H1 (cell line): ENCODE data around the gene PNLIPRP1. TPM values are rescaled to one million over a fixed set of nuclear protein-coding genes. Genes with fewer than 3 reads are reported as not detected.
A peak's percentile ranks its signal among the peaks of the same experiment; 100 is the strongest.

Experiments
- CTCF ChIA-PET: fragments of 300-600 bp; sonication (Branson Sonifier 250); formaldehyde crosslinking; loops from one replicate; lab custom pipeline; 2021; ENCODE audit not compliant: partially characterized antibody; lab: Charles Lee
- POLR2A ChIA-PET: fragments of 300-600 bp; sonication (Branson Sonifier 250); formaldehyde crosslinking; loops from one replicate; lab custom pipeline; 2021; ENCODE audit warnings: inconsistent platforms; ENCODE audit not compliant: partially characterized antibody; lab: Charles Lee
- DNase-seq, 2 experiments: peaks; one replicate each; pipeline versions ENCODE4 v3.0.0 to v3.0.0-alpha.2; 2010 to 2022; ENCODE audit warnings: low spot score in 2 of 2, low read depth in 1 of 2, mixed read lengths in 1 of 2
- FAIRE-seq: peaks from 2 replicates; lab custom pipeline; 2011; peaks lifted over from hg19 to GRCh38; lab: Jason Lieb, UNC
- H2AFZ ChIP-seq: 2 replicates; pipeline ENCODE4 v1.8.1; 2012; ENCODE audit warnings: low read length, inconsistent platforms
- H2AK5ac ChIP-seq: 2 replicates; pipeline ENCODE4 v1.6.1; 2013; ENCODE audit warnings: low read depth, low read length
- H2BK120ac ChIP-seq: replicated peaks from 2 replicates; pipeline ENCODE3; 2013; ENCODE audit warnings: low read depth, low read length, inconsistent platforms
- H2BK12ac ChIP-seq: 2 replicates; pipeline ENCODE4 v1.6.1; 2013; ENCODE audit warnings: low read depth, low read length
- H2BK15ac ChIP-seq: 2 replicates; pipeline ENCODE4 v1.6.1; 2013; ENCODE audit warnings: low read length
- H2BK20ac ChIP-seq: 2 replicates; pipeline ENCODE4 v1.6.1; 2013; ENCODE audit warnings: low read length
- H2BK5ac ChIP-seq: 2 replicates; pipeline ENCODE4 v1.6.1; 2013; ENCODE audit warnings: low read depth, low read length
- H3K14ac ChIP-seq: 2 replicates; pipeline ENCODE4 v1.6.1; 2013; ENCODE audit warnings: inconsistent platforms; ENCODE audit not compliant: insufficient read length
- H3K18ac ChIP-seq: 2 replicates; pipeline ENCODE4 v1.6.1; 2013; ENCODE audit warnings: low read length; ENCODE audit errors: extremely low read depth
- H3K23ac ChIP-seq: 2 replicates; pipeline ENCODE4 v1.6.1; 2013; ENCODE audit warnings: inconsistent platforms; ENCODE audit not compliant: insufficient read length
- H3K23me2 ChIP-seq: 2 replicates; pipeline ENCODE4 v1.6.1; 2013; ENCODE audit warnings: low read depth, low read length
- H3K27ac ChIP-seq: 2 replicates; pipeline ENCODE4 v1.6.1; 2011; ENCODE audit warnings: low read depth, low read length, inconsistent platforms
- H3K27me3 ChIP-seq, 4 experiments: replicated peaks in 1 of 4; 1 replicate in 1 of 4; 2 replicates in 3 of 4; pipeline versions ENCODE4 v1.6.1 to v1.8.1; 2011 to 2013; ENCODE audit warnings: low read length in 3 of 4, mild to moderate bottlenecking in 3 of 4, inconsistent platforms in 2 of 4, mixed read lengths in 2 of 4, moderate library complexity in 1 of 4; ENCODE audit not compliant: control insufficient read depth in 3 of 4, insufficient read depth in 3 of 4; ENCODE audit errors: extremely low read depth in 1 of 4
- H3K36me3 ChIP-seq, 4 experiments: 2 replicates each; pipeline versions ENCODE4 v1.6.1 to v1.8.1; 2011 to 2013; ENCODE audit warnings: mild to moderate bottlenecking in 4 of 4, low read length in 3 of 4, moderate library complexity in 2 of 4, control low read depth in 1 of 4, inconsistent platforms in 1 of 4; ENCODE audit not compliant: insufficient read depth in 4 of 4, control insufficient read depth in 2 of 4
- H3K4ac ChIP-seq: replicated peaks from 2 replicates; pipeline ENCODE3; 2013; ENCODE audit warnings: low read length, low read depth, mixed read lengths, inconsistent platforms; ENCODE audit not compliant: insufficient read length
- H3K4me1 ChIP-seq, 4 experiments: replicated peaks in 1 of 4; 1 replicate in 1 of 4; 2 replicates in 3 of 4; pipeline versions ENCODE4 v1.6.1 to v1.8.1; 2011 to 2013; ENCODE audit warnings: low read length in 3 of 4, inconsistent platforms in 2 of 4, mixed read lengths in 1 of 4; ENCODE audit not compliant: insufficient read depth in 4 of 4, control insufficient read depth in 3 of 4
- H3K4me2 ChIP-seq, 2 experiments: 2 replicates each; pipeline versions ENCODE4 v1.6.1 to v1.8.1; 2011 to 2013; ENCODE audit warnings: low read depth in 2 of 2, low read length in 2 of 2, control low read depth in 1 of 2, inconsistent platforms in 1 of 2, mild to moderate bottlenecking in 1 of 2; ENCODE audit not compliant: insufficient read depth in 1 of 2
- H3K4me3 ChIP-seq, 4 experiments: fragments of 200-600, 300-600 bp in 1 of 4; sonication (generic), shearing (Covaris generic), sonication (Bioruptor Twin) in 1 of 4; 2 replicates each; pipeline versions ENCODE4 v1.5.1 to v1.8.1; 2011 to 2016; ENCODE audit warnings: low read length in 4 of 4, low read depth in 3 of 4, control low read depth in 2 of 4, inconsistent platforms in 2 of 4, mild to moderate bottlenecking in 2 of 4, mixed read lengths in 1 of 4, moderate library complexity in 1 of 4; ENCODE audit not compliant: insufficient read depth in 2 of 4; ENCODE audit errors: extremely low read depth in 1 of 4
- H3K56ac ChIP-seq: replicated peaks from 2 replicates; pipeline ENCODE3; 2013; ENCODE audit warnings: low read depth, mild to moderate bottlenecking, mixed read lengths, low read length, inconsistent platforms; ENCODE audit not compliant: insufficient read length
- H3K79me1 ChIP-seq: 2 replicates; pipeline ENCODE4 v1.6.1; 2013; ENCODE audit warnings: low read depth, low read length, control low read depth
- H3K79me2 ChIP-seq, 2 experiments: 2 replicates each; pipeline versions ENCODE4 v1.6.1 to v1.8.1; 2012 to 2013; ENCODE audit warnings: low read length in 2 of 2, mild to moderate bottlenecking in 2 of 2, inconsistent platforms in 1 of 2; ENCODE audit not compliant: insufficient read depth in 2 of 2, control insufficient read depth in 1 of 2
- H3K9ac ChIP-seq, 4 experiments: replicated peaks in 1 of 4; 1 replicate in 1 of 4; 2 replicates in 3 of 4; pipeline versions ENCODE4 v1.6.1 to v1.8.1; 2011 to 2013; ENCODE audit warnings: low read depth in 3 of 4, low read length in 3 of 4, control low read depth in 2 of 4, mild to moderate bottlenecking in 2 of 4, moderate library complexity in 2 of 4, inconsistent platforms in 1 of 4; ENCODE audit errors: extremely low read depth in 1 of 4
- H3K9me3 ChIP-seq, 2 experiments: 2 replicates each; pipeline versions ENCODE4 v1.6.1 to v1.8.1; 2012 to 2013; ENCODE audit warnings: mild to moderate bottlenecking in 2 of 2, moderate library complexity in 2 of 2, control low read depth in 1 of 2, inconsistent platforms in 1 of 2, low read depth in 1 of 2, low read length in 1 of 2, mixed read lengths in 1 of 2; ENCODE audit not compliant: insufficient read depth in 2 of 2
- H4K20me1 ChIP-seq, 2 experiments: replicated peaks in 1 of 2; 2 replicates each; pipeline versions ENCODE3 to v1.8.1; 2011 to 2013; ENCODE audit warnings: inconsistent platforms in 2 of 2, low read length in 2 of 2, mild to moderate bottlenecking in 1 of 2; ENCODE audit not compliant: insufficient read depth in 2 of 2, control insufficient read depth in 1 of 2
- H4K5ac ChIP-seq: 2 replicates; pipeline ENCODE4 v1.6.1; 2013; ENCODE audit warnings: low read length, low read depth, mixed read lengths, inconsistent platforms; ENCODE audit not compliant: insufficient read length
- H4K8ac ChIP-seq: 2 replicates; pipeline ENCODE4 v1.8.0; 2013; ENCODE audit warnings: mild to moderate bottlenecking, moderate library complexity, low read length, inconsistent platforms; ENCODE audit not compliant: insufficient read depth; ENCODE audit errors: extremely low read depth
- H4K91ac ChIP-seq: replicated peaks from 2 replicates; pipeline ENCODE3; 2013; ENCODE audit warnings: low read length, mixed read lengths, inconsistent platforms; ENCODE audit not compliant: insufficient read length
- CHD2 ChIP-seq: IDR thresholded peaks from 2 replicates; pipeline ENCODE4 v1.6.1; 2012; ENCODE audit warnings: low read length, improper control_type of control experiment
- MAX ChIP-seq: IDR thresholded peaks from 2 replicates; pipeline ENCODE4 v1.6.1; 2012; ENCODE audit warnings: inconsistent platforms
- SIN3A ChIP-seq, 2 experiments: IDR thresholded peaks in 1 of 2; conservative IDR thresholded peaks in 1 of 2; 2 replicates each; pipeline ENCODE4 v1.6.1; 2011 to 2012; ENCODE audit warnings: low read length in 2 of 2, improper control_type of control experiment in 1 of 2, low read depth in 1 of 2, mild to moderate bottlenecking in 1 of 2
- polyA plus RNA-seq, 7 experiments: library from polyadenylated mRNA; depleted of rRNA in 3 of 7; stranded (reverse) in 5 of 7; unstranded in 2 of 7; fragments of >200 nt in 5 of 7; fragments of 200-250 nt in 2 of 7; gene quantifications; 1 replicate in 5 of 7; 2 replicates in 1 of 7; 4 replicates in 1 of 7; pipeline versions ENCODE4 v1.2.1 to v1.2.3, GENCODE V29; 2011 to 2013; ENCODE audit warnings: missing spikeins in 2 of 7, mixed read lengths in 2 of 7
- total RNA-seq: library from RNA; stranded (reverse); fragmentation: NEBNext Ultra II Directional; extraction: Animal tissue kit (Norgen Biotek cat#: 25700); gene quantifications from 2 replicates; pipeline ENCODE4 v1.2.1, GENCODE V29; 2021

PNLIPRP1 gene
- total and polyA plus RNA-seq, 2 of the 8 experiments (the other 6 are each of a cell fraction or from before 2014, with no cell fraction given): not detected

DNA sequence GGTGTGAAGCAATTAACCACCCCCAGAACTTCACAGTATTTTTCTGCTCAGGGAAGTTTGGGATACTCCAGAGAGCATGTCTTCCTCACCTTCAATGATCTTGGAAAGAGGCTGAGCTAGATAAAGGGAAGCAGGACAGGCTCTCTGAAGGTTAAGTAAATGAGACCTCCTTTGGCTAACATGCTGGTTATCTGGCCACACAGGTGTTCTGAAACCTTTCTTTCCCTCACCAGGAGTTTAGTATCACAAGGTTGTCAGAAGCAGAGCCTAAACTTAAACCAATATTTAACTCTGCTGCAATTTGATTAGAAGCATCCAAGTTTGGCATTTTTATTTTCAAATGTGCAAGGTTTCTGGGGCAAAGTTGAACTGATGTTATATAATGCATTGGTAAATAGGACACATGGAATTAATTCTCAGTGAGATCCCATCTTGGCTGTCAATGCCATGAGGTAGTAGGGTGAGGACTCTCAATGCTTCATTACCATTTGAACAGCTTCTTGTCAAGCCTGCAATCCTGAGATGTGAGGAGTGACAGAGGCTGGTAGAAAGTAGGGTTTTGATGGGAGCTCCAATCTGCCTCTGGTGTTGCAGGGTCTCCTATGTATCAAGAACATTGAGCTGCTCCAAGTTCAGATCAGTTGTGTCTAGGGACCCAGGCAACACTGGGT lies 48.6 kb upstream of the PNLIPRP1 start:
- H4K20me1 ChIP-seq: no peaks in the 10 kb centered on the region
- FAIRE-seq: peak; percentile 13
- ChIA-PET POLR2A (interaction anchor here (0.6 kb wide), 2 partner anchors 254 to 808 kb away, joined by 3 to 5 read pairs; no protein-coding TSS in a partner anchor), CTCF (interaction anchor here (0.6 to 2.2 kb wide), 5 partner anchors 13 to 246 kb away, joined by 3 to 5 read pairs (median 5); no protein-coding TSS in a partner anchor)
- H3K27ac ChIP-seq: no peak overlapping the region
- H2BK5ac ChIP-seq: no peak overlapping the region
- H3K9me3 ChIP-seq: peaks cover 0 to 9% of the 10 kb centered on the region in 2 experiments; a peak in 2 of 4 replicates
- H3K56ac ChIP-seq: no peak overlapping the region
- H3K9ac ChIP-seq: no peak overlapping the region
- no peak overlapping the region for H4K91ac ChIP-seq
- no peak overlapping the region for H2AK5ac ChIP-seq
- H3K4me3 ChIP-seq: no peak overlapping the region
- H2BK20ac ChIP-seq: no peak overlapping the region
- no peak overlapping the region for H3K4ac ChIP-seq
- no peaks in the 10 kb centered on the region for H3K79me1 ChIP-seq
- H3K14ac ChIP-seq: no peak overlapping the region
- H3K4me1 ChIP-seq: no peaks in the 10 kb centered on the region; a peak in 2 of 7 replicates
- H3K27me3 ChIP-seq: no peaks in the 10 kb centered on the region
- no peak overlapping the region for H4K8ac ChIP-seq
- H2BK15ac ChIP-seq: no peak overlapping the region
- H2BK12ac ChIP-seq: no peak overlapping the region
- no peak overlapping the region for H2BK120ac ChIP-seq
- H3K18ac ChIP-seq: no peak overlapping the region
- DNase-seq: no peak
- H3K23me2 ChIP-seq: no peaks in the 10 kb centered on the region
- H3K36me3 ChIP-seq: no peaks in the 10 kb centered on the region
- H4K5ac ChIP-seq: no peak overlapping the region
- TF ChIP-seq CHD2: no peak
- TF ChIP-seq MAX: 0 out of 2 replicates have a peak, but pooled peaks have one; percentile 18
- 0 out of 4 replicates have a peak, but pooled peaks have one; percentile 50 to 51 for TF ChIP-seq SIN3A (conservative IDR thresholded peaks at IDR 0.05 in 1 of 2, IDR thresholded peaks at IDR 0.05 in 1 of 2; ENCODE audit: low read depth in 1 of 2, low read length in 2 of 2)
- no peak overlapping the region for H2AFZ ChIP-seq
- no peak overlapping the region for H3K4me2 ChIP-seq
- no peaks in the 10 kb centered on the region for H3K79me2 ChIP-seq
- H3K23ac ChIP-seq: no peak overlapping the region
